ENCODE results near the gene TERB2.
A peak's percentile ranks its signal among the peaks of the same experiment; 100 is the strongest.
"Not testable (repeated sequence)": the region's sequence is repeated elsewhere in the genome, so short reads cannot be mapped to it uniquely, and the experiment has no call there.

TERB2 gene

DNA sequence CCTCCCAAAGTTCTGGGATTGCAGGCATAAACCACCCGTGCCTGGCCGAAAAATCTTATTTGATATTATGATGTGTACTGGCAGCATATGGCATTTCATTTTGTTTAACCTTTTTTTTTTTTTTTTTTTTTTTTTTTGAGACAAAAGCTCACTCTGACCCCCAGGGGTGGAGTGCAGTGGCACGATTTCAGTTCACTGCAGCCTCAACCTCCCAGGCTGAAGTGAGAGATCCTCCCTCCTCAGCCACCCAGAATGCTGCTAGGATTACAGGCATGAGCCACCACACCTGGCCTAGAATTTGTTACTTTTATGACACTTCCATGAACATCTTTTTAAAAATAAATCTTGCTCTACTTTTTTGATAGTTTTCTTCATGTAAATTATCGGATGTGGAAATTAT, 12.0 kb downstream of the TERB2 start:
- Histone ChIP-seq H3K4me1 (no peaks in the 10 kb centered on the region), H3K27me3 (no peaks in the 10 kb centered on the region), H3K4me3 (ENCODE audit: low read depth, low read length) (no peak overlapping the region), H3K36me3 (no peaks in the 10 kb centered on the region), H3K9me3 (no peaks in the 10 kb centered on the region)
- TF ChIP-seq, protein P1, sequence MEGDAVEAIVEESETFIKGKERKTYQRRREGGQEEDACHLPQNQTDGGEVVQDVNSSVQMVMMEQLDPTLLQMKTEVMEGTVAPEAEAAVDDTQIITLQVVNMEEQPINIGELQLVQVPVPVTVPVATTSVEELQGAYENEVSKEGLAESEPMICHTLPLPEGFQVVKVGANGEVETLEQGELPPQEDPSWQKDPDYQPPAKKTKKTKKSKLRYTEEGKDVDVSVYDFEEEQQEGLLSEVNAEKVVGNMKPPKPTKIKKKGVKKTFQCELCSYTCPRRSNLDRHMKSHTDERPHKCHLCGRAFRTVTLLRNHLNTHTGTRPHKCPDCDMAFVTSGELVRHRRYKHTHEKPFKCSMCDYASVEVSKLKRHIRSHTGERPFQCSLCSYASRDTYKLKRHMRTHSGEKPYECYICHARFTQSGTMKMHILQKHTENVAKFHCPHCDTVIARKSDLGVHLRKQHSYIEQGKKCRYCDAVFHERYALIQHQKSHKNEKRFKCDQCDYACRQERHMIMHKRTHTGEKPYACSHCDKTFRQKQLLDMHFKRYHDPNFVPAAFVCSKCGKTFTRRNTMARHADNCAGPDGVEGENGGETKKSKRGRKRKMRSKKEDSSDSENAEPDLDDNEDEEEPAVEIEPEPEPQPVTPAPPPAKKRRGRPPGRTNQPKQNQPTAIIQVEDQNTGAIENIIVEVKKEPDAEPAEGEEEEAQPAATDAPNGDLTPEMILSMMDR (IDR thresholded peaks at IDR 0.05; ENCODE audit: low read depth, low read length), result no peak
- DNase-seq, result no peak

- no peaks in the 10 kb centered on the region for H3K4me1 ChIP-seq
- no peaks in the 10 kb centered on the region for H3K27me3 ChIP-seq
- H3K36me3 ChIP-seq, result no peaks in the 10 kb centered on the region
- H3K4me3 ChIP-seq (ENCODE audit: low read depth, low read length), result no peak overlapping the region
- no peaks in the 10 kb centered on the region for H3K9me3 ChIP-seq
- no peak for DNase-seq
- TF ChIP-seq, protein P1 (IDR thresholded peaks at IDR 0.05; ENCODE audit: low read depth, low read length), result no peak
Observed at GRCh38 chr15:44971036-44971435, 14.5 kb downstream of the TERB2 start.

GRCh38 chr15:44976183-44976582, 19.7 kb downstream of the TERB2 start:
- H3K9me3 ChIP-seq; H3K36me3 ChIP-seq; H3K4me1 ChIP-seq; H3K27me3 ChIP-seq; DNase-seq; H3K4me3 ChIP-seq (ENCODE audit: low read depth, low read length): not testable (repeated sequence)

- H3K4me3 ChIP-seq (ENCODE audit: low read depth, low read length); H3K9me3 ChIP-seq; H3K27me3 ChIP-seq; H3K4me1 ChIP-seq; H3K36me3 ChIP-seq; DNase-seq: not testable (repeated sequence)
Observed at GRCh38 chr15:44977781-44978180, 21.3 kb downstream of the TERB2 start.

GRCh38 chr15:44979617-44980339, 23.3 kb downstream of the TERB2 start:
- H3K4me3 ChIP-seq (ENCODE audit: low read depth, low read length); H3K27me3 ChIP-seq; H3K9me3 ChIP-seq; H3K36me3 ChIP-seq: not testable (repeated sequence)
- peak; percentile 39 for DNase-seq
- H3K4me1 ChIP-seq, result peaks cover 19% of the 10 kb centered on the region

DNA sequence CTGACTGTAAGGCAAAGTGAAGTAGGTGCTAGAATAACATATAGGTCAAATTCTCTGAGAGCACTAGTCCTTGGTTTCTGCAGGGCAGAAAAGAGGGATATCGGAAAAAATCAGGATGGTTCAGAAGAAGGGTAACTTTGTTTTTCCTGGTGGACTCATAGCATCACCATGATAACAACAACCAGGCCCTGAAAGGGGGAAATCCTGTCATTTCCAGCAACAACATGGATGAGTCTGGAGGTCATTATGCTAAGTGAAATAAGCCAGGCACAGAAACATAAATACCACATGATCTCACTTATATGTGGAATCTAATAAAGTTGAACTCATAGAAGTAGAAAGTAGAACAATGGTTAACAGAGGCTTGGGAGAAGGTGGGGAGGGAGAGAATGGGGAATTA, 27.7 kb downstream of the TERB2 start:
- not testable (repeated sequence) for H3K36me3 ChIP-seq; H3K9me3 ChIP-seq; H3K4me3 ChIP-seq (ENCODE audit: low read depth, low read length); H3K27me3 ChIP-seq
- peak; percentile 53 for DNase-seq
- H3K4me1 ChIP-seq, result peaks cover 19% of the 10 kb centered on the region

DNA sequence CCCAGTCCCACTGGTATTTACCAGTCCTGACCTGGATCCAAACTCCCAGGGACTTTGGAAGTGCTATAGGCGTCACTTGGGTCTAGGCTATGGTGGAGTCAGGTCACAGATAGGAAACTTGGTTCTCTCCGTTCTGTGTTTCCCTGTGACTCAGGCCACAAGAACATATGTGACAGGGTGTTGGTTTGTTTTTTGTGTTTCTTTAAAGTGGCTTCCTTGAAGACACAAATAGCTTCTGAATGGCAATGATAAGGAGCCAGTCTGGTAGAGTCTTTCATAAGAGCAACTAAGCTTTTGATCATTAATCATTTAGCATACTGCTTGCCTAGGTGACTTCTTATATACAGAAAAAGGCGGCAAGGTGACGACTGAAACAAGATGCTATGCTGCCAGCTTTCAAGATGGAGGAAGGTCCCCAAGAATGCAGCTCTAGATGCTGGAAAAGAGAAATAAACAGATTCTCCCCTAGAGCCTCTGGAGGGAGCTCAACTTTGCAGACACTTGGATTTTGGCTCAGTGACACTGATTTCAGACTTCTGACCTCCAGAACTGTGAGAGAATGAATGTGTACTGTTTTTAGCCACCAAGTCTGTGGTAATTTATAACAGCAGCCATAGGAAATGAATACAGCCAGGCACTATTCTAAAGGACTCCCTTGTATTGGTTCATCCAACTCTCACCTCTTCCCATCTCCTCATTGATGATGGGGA, 30.0 kb downstream of the TERB2 start:
- not testable (repeated sequence) for H3K27me3 ChIP-seq; H3K36me3 ChIP-seq; H3K4me1 ChIP-seq; DNase-seq; H3K4me3 ChIP-seq (ENCODE audit: low read depth, low read length); H3K9me3 ChIP-seq

GRCh38 chr15:44987711-44988110, 31.2 kb downstream of the TERB2 start:
- H3K4me1 ChIP-seq; H3K36me3 ChIP-seq; DNase-seq; H3K27me3 ChIP-seq; H3K4me3 ChIP-seq (ENCODE audit: low read depth, low read length); H3K9me3 ChIP-seq: not testable (repeated sequence)

DNA sequence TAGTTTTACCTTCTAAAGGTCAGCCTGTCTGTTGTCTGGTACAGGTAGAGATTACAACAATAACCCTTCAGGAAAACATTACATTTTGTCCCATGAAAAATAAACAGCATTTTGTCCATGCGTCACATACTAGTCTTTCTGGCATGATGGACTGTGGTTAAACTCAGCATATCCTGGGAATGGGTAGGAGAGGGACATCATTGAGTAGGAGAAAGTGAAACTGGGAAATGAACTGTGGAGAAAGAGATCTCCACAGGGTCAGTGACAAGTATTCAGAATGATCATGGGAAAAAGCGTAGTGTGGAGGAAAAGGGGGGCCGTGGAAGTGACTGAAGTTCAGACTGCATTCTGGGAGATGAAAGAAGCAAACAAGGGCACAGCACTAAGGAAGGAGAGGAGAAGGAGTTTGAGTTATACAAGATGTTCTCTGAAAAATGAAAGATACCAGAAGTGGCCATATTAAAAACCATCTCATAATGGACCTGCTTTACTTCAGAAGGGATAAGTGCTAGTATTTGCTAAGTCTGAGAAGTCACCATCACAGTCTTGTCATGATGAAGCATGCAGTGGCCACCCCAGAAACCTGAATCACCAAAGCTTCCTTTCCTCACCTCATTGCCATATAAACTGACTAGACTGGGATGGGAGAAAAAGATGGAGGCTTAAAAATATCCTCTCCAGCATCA, 31.8 kb downstream of the TERB2 start:
- not testable (repeated sequence) for H3K4me3 ChIP-seq (ENCODE audit: low read depth, low read length); H3K36me3 ChIP-seq; DNase-seq; H3K9me3 ChIP-seq; H3K27me3 ChIP-seq; H3K4me1 ChIP-seq

DNA sequence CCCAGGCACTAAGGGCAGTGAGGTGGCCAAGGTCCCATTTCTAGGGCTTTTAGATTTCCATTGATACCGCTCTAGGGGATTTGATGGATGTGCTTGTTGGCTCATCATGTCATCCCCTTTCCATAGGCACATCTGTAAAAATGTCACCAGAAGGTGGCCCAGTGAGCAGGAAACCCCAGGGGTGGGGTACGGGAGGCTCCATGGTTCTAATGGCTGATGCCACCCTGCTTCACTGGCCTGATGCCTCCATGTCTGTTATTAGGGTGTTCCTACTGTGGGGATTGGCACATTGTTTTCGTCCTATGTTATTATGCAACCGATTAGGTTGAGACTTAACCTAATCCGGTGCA, 32.4 kb downstream of the TERB2 start:
- not testable (repeated sequence) for H3K4me3 ChIP-seq (ENCODE audit: low read depth, low read length); H3K36me3 ChIP-seq; DNase-seq; H3K27me3 ChIP-seq; H3K9me3 ChIP-seq; H3K4me1 ChIP-seq

- not testable (repeated sequence) for H3K9me3 ChIP-seq; H3K4me1 ChIP-seq; H3K27me3 ChIP-seq; H3K36me3 ChIP-seq; DNase-seq; H3K4me3 ChIP-seq (ENCODE audit: low read depth, low read length)
Observed at GRCh38 chr15:44997632-44998031, 41.1 kb downstream of the TERB2 start.
